HG03571 (cell line): ENCODE results near the gene DPP6.
"Not testable (repeated sequence)": the region's sequence is repeated elsewhere in the genome, so short reads cannot be mapped to it uniquely, and the experiment has no call there.

Experiments
- ATAC-seq: cut with Tn5 transposase; IDR thresholded peaks from one replicate; pipeline ENCODE4 v1.9.1; 2021; ENCODE audit not compliant: unreplicated experiment

Gene DPP6

DNA sequence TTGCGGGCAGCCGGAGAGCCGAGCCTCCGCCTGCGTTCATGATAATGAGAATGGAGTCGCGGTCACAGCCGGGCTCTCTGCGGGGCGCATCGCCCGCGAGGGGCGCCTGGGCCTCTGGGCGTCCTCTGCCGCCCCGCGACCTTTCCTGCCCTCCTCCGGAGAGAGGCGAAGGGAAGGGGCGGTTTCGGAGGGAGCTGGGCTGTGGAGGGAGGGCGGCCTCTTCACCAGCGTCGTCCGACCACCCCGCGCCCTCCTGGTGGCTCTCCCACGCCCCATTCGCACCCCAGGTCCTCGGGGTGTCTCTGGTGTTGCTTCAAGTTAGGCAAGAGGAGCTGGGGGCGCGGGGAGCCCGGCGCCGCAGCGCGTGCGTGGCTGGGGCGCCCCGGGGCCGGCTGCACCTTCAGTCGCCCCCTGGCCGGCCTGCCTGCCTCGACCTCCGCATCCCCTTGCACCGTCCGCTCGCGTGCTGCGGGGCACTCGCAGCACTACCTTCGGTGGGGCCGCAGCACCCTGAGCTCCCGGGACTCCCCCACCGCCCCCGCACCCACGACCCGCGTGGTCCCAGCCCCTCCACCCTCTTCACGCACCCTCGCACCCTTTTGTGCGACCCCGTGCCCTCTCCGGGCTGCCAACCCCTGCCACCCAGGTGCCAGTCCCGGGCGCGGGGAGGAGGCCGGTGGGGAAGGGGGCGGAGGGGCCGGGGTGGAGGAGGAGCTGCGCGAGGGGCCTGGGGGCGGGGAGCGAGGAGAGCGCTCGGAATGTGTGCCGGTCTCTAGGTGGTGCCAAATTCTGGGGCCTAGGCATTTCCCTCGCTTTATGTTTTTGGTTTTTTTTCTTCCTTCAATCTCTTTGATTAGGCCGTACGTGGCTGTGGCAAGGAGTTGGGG lies at the start of gene DPP6:
Gene DPP6 (plus strand): TSS at position 756 of the 887 bp plus-strand sequence.
- ATAC-seq, result not testable (repeated sequence)

DNA sequence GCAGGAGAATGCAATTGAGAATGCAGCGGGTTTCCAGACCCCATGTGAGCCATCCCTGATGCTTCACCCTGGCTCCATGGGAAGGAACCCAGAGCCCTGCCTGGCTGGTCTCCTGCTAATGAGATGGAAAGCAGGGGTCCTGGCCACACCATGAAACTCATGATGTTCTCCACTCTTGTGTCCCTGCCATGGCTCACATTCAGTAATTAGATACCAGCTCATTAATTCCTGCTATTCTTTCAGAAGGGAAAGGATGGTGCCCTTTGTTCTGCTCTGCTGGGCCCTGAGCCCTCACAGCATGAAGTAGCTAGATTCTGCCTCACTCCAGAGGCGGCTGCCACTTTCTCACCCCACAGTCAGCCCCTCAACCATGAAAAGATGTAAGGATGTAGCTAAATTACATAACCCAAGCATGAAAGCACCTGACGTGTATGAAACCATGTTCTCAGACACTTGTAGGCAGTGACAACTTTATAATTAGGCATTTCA lies 42.7 kb upstream of the DPP6 start:
- ATAC-seq, result not testable (repeated sequence)

DNA sequence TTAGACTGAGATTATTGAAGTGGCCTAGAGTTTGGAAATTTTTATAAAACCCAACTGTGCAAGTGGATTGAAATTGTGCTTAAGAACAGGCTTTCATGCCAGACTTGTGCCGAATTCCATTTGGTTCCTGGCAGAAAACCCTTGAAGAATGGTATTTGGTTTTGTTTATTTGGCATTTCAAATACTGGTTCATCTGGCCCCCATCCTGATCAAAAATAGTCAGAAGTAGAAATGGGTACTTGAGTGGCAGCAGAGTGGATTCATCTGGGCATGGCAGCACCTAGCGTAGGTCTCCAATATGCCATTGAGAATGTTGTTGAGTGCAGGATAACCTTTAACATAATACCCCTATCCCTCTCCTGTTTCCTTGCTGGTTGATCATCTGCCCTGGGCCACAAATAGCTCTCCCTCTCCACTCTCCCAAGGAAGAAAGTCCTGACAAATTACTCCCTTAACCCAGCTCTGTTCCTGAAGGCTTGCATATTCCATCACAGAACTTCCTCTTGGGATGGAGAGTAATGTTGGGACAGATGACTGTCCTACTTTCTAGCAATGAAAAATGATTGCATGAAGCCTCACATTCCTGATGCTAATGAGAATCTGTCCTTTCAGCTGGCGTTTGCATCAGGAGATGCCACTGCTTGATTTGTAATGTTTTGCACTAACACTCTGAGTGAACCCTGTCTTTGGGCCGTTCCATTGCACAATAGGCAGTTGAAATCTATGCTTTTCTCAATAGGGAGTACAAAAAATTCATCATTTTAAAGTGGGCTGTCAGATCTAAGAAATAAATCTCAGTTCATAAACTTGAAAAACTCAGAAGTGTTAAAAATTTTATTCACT lies 41.3 kb upstream of the DPP6 start:
- not testable (repeated sequence) for ATAC-seq

DNA sequence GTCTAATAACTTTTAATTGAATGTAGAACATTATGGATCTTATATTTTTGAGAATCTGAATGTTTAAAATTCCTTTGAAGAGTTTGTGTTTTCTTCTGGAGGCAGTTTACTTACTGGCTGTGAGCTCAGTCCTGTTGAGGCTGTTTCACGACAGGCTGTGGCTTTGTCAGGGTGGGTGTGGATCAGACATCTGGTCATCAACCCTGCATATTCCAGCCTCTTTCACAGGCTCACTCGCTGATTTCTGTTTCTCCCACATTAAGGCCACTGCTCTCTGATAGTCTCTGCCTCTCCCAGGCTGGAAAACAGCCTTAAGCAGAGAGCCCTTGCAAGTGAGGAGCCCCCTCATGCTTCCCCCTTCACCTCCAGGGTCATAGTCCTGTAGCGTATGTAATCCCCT lies 39.4 kb upstream of the DPP6 start:
- not testable (repeated sequence) for ATAC-seq

DNA sequence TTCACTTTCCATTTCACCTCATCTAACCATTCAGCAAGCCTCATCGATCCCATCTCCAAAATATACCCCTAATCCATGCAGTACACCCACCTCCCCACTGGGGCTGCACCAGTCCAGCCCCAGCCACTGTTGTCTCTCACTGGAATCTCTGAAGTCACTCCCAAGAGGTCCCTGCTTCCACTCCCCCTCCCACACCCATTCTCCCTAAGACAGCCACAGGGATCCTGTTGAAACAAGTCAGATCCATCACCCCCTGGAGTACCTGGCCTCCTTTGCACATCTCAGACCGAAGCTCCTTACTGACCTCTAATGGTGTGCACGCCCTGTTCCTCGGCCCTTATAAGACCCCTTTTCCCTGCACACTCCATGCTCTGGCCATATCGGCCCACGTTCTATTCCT lies 36.6 kb upstream of the DPP6 start:
- ATAC-seq, result not testable (repeated sequence)

DNA sequence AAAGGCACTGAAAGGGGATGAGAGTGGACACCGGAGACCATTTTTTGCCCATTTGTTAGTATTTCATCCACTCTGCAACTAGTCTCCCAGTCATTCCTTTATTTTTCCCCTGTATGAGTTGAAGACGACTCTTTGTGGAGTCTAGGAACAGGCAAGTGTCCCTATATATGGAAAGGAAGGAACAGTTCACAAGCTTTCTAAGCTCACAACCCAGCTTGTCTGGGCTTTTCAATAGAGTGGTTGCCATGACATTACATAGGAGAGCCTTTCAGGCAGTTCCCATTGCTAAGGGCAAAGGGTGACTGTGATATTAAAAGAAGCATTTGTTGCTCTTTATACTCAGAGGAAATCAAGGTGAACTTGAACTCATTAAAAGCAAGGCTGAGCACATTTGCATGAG lies 33.8 kb upstream of the DPP6 start:
- not testable (repeated sequence) for ATAC-seq

DNA sequence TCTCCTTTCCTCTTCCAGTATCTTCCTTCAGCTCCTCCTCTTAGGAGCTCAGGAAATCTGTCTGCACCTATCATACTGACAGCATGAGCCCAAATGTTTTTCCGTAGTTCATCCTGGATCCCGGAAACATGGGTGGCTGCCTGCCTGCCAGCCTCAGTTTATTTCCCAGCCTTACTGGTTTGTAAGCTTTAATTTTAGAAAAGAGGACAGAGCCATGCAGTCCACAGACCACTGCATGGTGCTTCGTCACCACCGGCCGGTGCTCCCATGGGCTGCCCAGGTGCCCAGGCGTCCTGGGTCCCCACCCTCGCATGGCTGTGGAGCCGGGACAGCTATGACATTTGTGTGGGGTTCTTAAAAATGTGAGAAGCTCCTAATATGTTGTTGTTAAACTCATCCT lies 24.4 kb upstream of the DPP6 start:
- not testable (repeated sequence) for ATAC-seq

DNA sequence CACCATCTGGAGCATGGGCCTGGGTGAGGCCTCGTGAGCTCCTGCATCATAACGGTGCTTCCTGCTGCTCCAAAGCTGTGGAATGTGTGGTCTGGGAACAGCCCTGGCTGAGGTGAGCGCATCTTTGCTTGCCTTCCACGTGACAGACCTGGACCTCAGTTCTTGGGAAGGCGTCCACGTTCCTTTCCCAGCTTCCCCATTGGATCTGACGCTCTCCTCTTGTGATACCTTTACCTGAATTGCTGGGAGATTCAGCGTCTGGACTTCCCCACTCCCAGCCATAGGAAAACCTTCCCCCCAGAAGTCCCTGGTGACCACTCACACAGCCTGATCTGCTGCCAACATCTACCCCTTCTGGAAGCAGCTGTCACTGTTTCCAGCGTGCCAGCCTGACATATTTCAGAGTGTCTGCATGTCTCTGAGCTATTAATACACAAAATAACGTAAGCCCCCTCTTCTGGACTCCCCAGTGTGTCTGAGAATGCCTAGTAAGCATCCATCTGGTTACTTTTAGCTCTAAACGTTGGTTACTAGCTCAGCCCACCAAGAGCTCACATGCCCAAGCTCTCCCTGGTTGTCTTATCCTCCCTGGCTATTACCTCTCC lies 21.6 kb upstream of the DPP6 start:
- not testable (repeated sequence) for ATAC-seq

DNA sequence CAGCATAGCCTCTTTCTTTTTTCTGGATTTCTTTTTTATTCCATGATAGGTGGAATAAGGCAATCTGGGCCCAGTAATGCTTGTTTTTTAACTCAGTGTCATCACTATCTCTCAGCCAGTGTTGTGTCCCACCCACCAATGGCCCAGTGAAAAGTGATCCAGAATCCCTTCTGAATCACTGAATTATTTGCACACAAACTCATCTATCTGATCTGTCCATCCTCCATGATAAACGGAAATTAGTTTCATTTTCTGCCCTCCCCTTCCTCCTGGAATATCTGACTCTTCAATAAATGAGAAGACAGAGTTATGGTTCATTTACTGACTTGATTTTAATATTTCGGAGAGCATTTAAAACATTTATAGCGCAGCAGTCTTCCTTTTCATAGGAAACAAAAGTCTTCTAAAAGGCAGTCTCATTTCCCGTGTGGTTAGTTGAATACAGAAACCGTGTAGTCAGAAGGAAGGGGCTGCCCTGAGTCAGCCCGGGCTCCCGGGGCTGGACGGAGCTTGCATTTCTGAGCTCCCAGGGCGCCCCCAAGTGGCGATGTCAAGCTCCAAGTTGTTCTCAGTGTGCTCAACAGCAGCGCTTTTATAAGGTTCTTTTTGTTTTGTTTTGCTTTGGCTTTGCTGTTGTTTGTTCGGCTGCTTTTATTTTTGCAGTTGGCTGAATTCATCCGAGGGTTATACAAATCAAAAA lies 12.6 kb upstream of the DPP6 start:
- ATAC-seq, result peak; percentile 74

DNA sequence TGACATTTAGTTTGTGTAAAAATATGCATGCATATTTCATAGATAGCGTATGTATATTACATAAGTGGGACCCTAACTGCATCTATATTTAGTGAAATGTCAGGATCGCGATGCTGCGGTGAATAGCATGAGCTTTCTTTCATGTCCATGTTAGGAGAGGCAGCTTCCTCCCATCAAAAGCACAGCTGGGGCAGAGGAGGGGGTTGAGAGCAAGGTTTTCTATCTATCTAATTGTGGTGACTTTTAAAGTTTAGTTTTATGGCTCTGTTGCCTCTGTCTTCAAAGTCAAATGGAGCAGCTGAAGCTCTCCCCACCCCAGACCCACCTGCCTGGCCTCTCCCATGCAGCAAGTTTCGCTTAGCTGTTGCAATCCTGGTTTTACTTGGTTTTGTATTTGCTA lies 1.8 kb upstream of the DPP6 start:
- ATAC-seq, result not testable (repeated sequence)

DNA sequence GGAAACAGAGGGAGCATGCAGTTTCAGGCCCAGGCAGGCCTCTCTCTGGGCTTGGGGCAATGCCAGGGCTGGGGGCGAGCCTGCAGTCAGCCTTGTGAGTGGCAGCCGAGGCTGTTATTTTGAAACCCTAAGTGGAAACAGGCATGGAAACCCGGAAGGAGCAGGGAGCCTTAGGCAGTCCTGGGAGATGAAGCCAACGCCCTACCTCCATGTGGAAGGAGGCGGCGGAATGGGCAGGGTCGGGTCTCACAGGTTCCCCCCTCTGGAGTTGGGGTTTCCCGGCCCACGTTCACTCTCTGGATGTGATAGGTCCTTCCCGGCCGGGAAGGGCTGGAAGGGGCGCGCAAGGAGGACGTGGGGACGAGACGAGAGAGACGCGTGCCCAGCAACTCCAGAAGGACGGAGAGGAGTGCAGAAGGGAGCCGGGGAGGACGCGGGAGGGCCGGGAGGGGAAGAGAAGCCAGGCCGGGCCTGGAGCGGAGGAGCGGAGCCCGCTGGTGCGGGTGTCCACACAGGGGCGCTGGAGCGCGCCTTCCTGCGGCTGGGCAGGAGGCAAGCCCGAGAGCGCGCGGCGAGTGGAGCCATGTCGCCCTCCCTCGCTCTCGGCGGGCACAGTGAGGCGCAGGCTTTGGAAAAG lies 1.1 kb upstream of the DPP6 start:
- ATAC-seq, result not testable (repeated sequence)

DNA sequence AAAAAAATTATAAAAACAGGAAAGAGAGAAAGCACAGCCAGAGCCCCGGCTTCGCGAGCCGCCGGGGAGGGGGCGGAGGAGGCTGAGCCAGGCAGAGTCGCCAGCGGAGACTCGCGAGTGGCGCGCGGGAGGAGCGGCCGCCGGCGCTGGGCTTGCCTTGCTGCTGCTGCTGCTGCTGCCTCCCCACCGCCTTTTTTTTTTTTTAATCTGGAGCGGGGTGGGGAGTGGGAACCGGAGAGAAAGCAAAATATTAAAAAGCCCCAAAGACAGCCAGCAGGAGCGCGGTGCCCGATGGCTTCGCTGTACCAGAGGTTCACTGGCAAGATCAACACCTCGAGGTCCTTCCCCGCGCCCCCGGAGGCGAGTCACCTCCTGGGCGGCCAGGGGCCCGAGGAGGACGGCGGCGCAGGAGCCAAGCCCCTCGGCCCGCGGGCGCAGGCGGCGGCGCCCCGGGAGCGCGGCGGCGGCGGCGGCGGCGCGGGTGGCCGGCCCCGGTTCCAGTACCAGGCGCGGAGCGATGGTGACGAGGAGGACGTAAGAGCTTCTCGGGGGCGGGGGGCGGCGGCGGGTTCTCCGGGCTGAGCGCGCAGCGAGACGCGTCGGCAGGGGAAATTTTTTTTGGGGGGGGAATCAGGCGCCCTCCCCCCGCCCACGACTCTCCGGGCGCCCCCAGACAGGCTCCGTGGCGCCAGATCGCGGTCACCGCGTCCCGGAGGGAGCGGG lies 493 bp downstream of the DPP6 start:
- ATAC-seq, result not testable (repeated sequence)

DNA sequence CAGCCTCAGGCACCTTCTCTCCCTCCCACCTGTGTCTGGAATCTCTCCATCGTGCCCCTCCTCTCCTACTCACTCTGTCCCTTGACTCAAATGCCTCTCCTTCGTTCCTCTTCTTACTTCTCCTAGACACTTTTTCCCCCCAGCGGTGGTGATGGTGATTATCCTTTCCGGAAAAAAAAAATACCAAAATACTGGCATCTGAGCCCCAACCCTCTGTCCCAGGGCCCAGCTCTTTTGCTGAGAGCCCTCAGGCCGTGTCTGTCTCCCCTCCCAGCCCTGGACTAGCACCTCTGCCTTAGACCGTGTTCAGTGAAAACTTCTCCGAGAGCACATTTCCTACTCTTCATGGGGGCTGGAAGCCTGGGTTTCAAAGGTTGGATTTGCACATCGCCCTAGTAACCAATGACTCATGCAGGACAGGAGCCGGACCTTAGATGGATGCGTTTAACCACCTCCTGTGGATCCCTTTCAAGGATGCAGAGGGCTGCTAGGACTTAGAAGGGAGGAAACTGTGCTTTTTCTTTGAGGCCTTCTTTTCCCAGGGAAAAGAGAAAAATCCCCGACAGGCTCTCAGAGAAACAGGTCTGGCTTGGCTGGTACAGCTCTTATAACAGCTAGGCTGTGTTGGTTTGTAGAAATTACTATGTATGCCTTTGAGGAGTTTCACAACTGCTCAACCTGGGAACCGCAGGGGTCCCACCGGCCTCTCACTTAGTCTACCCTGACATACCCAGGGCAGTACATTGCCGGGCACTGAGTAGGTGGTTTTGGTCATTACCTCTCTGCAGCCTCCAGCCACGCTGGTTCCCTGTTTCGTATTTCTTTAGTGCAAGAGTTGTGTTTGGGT lies 1.5 kb downstream of the DPP6 start:
- ATAC-seq, result not testable (repeated sequence)

DNA sequence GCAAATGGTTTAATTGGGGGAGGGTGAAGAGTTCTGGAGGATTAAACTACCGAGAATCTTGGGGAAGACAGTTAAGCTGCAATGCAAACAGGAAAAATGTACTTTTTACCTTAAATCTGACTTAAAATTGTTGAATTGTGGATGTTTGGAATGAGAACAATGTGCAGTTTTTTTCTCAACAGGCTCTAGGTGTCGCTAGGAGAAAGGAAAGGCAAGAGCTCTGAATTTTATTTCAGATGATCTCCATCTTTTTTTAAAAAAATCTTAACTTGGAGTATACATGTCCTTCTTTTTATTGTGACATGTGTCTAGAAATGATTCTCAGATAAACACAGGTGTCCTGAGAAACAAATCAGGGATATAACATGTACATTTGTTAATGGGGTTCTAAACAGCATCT lies 2.5 kb downstream of the DPP6 start:
- not testable (repeated sequence) for ATAC-seq

DNA sequence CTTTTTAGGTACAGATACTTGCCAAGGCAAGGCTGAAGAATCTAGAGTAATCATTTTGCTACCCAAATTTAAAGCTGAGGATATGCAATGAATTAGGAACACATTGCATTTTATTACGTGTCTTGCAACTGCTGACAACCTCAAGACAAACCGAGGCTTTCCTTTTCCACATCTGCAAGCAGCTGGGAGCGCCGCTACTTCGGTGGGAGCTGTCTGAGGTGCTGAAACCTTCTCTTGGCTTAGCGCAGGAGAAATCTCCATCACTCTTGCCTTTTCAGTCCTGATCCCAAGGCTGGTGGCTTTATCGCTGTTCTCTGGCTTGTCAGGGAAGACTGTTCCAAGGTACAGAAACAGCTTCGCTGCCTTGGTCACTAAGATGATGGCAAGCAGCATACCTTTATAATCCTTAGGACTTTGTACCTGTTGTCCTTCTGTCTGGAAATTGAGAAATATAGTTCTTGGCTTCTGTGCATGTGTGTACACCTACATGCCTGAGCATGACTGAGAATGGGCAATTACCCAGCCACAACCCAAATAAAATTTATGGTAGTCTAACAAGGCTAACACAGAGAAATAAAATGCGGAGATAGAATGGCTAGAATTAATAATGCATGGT lies 3.4 kb downstream of the DPP6 start:
- not testable (repeated sequence) for ATAC-seq

DNA sequence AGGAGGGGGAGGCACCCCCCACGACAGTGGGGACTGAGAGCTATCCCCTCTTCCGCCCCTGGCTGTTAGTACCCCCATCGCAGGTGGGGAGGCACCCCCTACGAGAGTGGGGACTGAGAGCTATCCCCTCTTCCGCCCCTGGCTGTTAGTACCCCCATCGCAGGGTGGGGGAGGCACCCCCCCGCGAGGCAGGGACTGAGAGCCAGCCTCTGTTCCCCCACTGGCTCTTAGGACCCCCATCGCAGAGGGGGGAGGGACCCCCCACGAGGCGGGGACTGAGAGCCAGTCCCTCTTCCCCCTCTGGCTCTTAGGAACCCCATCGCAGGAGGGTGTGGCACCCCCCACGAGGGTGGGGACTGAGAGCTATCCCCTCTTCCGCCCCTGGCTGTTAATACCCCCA lies 6.6 kb downstream of the DPP6 start:
- ATAC-seq, result not testable (repeated sequence)

DNA sequence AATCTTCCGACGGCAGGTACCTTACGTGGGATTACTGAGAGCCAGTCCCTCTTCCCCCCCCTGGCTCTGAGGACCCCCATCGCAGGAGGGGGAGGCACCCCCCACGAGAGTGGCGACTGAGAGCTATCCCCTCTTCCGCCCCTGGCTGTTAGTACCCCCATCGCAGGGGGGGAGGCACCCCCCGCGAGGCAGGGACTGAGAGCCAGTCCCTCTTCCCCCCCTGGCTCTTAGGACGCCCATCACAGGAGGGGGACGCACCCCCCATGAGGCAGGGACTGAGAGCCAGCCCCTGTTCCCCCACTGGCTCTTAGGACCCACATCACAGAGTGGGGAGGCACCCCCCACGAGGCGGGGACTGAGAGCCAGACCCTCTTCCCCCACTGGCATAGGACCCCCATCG lies 8.4 kb downstream of the DPP6 start:
- not testable (repeated sequence) for ATAC-seq

DNA sequence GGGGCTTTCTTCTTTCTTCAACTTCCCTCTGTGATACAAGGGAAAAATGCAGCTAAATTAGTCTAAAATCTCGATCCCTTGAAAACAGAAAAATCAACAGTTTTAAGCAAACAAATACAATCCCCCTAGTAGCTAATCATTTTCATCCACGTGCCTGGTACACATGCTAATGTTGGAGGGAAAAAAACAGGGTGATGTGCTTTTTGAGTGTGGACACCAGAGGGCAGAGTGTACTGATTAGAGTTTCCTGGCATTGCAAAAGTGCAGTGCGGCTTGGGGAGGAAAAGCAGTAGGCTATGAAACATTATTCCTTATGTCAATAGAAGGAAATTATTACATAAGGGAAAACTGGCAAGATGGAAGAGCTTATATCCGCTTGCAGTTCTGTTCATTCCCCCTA lies 19.6 kb downstream of the DPP6 start:
- not testable (repeated sequence) for ATAC-seq
